ENCODE data around the gene ADAM21. TPM values are rescaled to one million over a fixed set of nuclear protein-coding genes. Genes with fewer than 3 reads are reported as not detected.
"Not testable (repeated sequence)": the region's sequence is repeated elsewhere in the genome, so short reads cannot be mapped to it uniquely, and the experiment has no call there.

Gene ADAM21
- total and polyA plus RNA-seq, 2 experiments from 2014 or later, result not detected

DNA sequence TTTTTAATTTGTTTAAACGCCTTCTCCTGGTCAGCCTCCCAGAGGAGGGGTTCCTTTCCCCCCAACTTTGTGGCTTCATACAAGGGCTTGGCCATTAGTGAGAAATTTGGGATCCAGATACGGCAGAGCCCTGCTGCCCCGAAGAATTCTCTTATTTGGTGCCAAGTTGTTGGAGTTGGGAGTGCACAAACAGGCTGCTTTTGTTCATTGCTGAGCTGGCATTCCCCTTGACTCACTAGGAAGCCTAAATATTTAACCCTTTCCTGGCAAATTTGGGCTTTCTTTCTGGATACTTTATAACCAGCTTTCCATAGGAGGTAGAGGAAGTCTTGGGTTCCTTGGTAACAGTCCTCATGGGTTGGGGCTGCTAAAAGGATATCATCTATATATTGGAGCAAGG is 10.3 kb upstream of the ADAM21 start:
- H3K36me3 ChIP-seq, result no peaks in the 10 kb centered on the region
- H3K4me1 ChIP-seq (ENCODE audit: low read depth), result no peaks in the 10 kb centered on the region
- H3K27me3 ChIP-seq, result no peaks in the 10 kb centered on the region
- H3K4me3 ChIP-seq, result no peak overlapping the region
- TF ChIP-seq, protein P1, sequence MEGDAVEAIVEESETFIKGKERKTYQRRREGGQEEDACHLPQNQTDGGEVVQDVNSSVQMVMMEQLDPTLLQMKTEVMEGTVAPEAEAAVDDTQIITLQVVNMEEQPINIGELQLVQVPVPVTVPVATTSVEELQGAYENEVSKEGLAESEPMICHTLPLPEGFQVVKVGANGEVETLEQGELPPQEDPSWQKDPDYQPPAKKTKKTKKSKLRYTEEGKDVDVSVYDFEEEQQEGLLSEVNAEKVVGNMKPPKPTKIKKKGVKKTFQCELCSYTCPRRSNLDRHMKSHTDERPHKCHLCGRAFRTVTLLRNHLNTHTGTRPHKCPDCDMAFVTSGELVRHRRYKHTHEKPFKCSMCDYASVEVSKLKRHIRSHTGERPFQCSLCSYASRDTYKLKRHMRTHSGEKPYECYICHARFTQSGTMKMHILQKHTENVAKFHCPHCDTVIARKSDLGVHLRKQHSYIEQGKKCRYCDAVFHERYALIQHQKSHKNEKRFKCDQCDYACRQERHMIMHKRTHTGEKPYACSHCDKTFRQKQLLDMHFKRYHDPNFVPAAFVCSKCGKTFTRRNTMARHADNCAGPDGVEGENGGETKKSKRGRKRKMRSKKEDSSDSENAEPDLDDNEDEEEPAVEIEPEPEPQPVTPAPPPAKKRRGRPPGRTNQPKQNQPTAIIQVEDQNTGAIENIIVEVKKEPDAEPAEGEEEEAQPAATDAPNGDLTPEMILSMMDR (IDR thresholded peaks at IDR 0.05; ENCODE audit: low read depth, low read length), result no peak
- H3K27ac ChIP-seq, result no peak overlapping the region
- no peaks in the 10 kb centered on the region for H3K9me3 ChIP-seq (ENCODE audit: low read depth)
- no peak for DNase-seq (ENCODE audit: low read depth in 1 of 2, low spot score in 1 of 2)

DNA sequence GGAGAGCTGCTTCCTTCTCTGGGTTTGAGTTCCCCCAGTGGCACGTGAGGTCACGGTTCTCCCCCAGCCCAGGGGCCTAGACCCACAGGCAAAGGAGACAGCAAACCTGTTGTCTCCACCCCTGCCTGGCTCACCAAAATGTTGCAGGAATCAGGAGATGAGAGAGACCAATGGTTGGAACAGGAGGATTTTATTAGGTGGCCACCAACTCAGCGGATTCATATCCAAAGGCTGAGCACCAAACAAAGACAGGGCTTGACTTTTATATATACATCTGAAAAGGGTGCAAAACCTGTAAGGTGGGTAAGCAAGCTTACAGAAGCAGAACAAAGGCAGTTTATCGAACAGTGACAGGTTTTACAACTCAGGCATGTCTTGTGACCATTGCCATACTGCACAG is 9.2 kb upstream of the ADAM21 start:
- Histone ChIP-seq H3K9me3 (ENCODE audit: low read depth) (no peaks in the 10 kb centered on the region), H3K36me3 (no peaks in the 10 kb centered on the region), H3K27ac (no peak overlapping the region), H3K4me1 (ENCODE audit: low read depth) (no peaks in the 10 kb centered on the region), H3K27me3 (no peaks in the 10 kb centered on the region), H3K4me3 (no peak overlapping the region)
- peak in 1 of 2 donors; percentile 6 for DNase-seq (ENCODE audit: low read depth in 1 of 2, low spot score in 1 of 2)
- TF ChIP-seq, protein P1 (IDR thresholded peaks at IDR 0.05; ENCODE audit: low read depth, low read length), result no peak

DNA sequence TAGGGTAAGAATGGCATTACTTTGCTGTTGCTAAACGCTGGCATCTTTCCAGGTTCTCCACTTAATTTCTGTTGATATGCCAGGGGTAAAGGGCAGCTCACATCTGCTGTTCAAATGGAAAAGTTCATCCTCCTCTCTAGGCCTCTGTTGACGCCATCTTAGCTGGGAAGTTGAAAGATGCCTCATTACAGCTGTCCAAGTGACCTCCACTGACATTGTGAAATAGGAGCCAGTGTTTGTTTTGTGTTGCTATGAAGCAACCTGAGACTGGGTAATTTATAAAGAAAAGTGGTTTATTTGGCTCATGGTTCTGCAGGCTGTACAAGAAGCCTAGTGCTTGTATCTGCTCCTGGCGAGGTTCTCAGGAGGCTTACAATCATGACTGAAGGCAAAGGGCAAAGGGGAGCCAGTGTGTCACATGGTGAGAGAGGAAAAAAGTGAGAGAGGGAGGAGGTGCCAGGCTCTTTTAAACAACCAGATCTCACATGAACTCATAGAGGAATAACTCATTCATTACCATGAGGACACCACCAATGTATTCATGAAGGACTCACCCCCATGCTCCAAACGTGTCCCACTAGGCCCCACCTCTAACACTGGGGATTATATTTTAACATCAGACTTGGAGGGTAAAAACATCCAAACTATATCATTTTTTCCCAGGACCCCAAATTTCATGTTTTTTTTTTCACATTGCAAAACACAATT is 3.2 kb upstream of the ADAM21 start:
- Histone ChIP-seq H3K36me3 (no peaks in the 10 kb centered on the region), H3K27ac (no peak overlapping the region), H3K4me1 (ENCODE audit: low read depth) (no peaks in the 10 kb centered on the region), H3K4me3 (no peak overlapping the region), H3K9me3 (ENCODE audit: low read depth) (no peaks in the 10 kb centered on the region), H3K27me3 (no peaks in the 10 kb centered on the region)
- DNase-seq (ENCODE audit: low read depth in 1 of 2, low spot score in 1 of 2), result peak in 1 of 2 donors; percentile 40
- TF ChIP-seq, protein P1 (IDR thresholded peaks at IDR 0.05; ENCODE audit: low read depth, low read length), result no peak

DNA sequence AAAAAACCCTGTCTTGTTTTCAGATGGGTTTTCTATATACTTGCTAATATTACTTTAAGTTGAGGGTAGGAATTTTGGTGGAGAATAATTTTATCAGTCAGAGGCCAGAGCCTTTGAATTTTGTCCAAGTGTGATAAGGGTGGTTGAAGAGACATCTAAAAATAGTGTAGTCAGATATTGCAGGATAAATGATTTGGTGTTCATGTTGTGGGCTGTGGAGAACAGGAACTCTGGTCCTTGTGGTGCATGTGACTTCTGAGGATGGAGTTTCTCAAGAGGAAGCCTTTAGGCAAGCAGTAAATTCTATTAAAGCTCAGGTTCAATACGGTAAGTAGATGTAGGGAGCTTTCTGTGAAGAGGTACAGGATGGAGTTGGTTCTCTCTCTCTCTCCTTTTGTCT is 2.8 kb downstream of the ADAM21 start:
- TF ChIP-seq, protein P1 (IDR thresholded peaks at IDR 0.05; ENCODE audit: low read depth, low read length), result no peak
- Histone ChIP-seq H3K27ac (no peak overlapping the region), H3K9me3 (ENCODE audit: low read depth) (no peaks in the 10 kb centered on the region), H3K27me3 (no peaks in the 10 kb centered on the region), H3K36me3 (no peaks in the 10 kb centered on the region), H3K4me3 (no peak overlapping the region), H3K4me1 (ENCODE audit: low read depth) (peaks cover 6% of the 10 kb centered on the region)
- no peak for DNase-seq (ENCODE audit: low read depth in 1 of 2, low spot score in 1 of 2)

DNA sequence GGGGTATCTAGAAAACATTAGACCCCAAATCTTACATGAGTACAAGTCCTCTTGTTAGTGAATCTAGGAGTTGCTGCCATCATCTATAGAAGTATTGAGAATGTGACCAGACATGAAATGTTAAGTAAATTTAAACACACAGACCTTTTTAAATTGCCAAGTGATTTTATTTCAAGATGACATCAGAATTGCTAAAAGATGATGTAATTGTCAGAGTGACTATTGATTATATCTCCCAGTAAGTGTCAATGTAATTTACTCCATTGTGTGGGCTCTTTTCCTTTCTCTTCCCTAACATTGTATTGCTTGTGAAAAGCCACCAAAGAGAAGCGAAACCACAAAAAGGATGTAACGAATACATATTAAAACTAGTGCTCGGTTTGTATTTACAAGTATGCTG is 16.8 kb downstream of the ADAM21 start:
- H3K4me3 ChIP-seq, result no peak overlapping the region
- H3K27me3 ChIP-seq, result no peaks in the 10 kb centered on the region
- no peak overlapping the region for H3K27ac ChIP-seq
- no peaks in the 10 kb centered on the region for H3K4me1 ChIP-seq (ENCODE audit: low read depth)
- no peaks in the 10 kb centered on the region for H3K36me3 ChIP-seq
- H3K9me3 ChIP-seq (ENCODE audit: low read depth), result no peaks in the 10 kb centered on the region
- TF ChIP-seq, protein P1 (IDR thresholded peaks at IDR 0.05; ENCODE audit: low read depth, low read length), result no peak
- no peak for DNase-seq (ENCODE audit: low read depth in 1 of 2, low spot score in 1 of 2)

DNA sequence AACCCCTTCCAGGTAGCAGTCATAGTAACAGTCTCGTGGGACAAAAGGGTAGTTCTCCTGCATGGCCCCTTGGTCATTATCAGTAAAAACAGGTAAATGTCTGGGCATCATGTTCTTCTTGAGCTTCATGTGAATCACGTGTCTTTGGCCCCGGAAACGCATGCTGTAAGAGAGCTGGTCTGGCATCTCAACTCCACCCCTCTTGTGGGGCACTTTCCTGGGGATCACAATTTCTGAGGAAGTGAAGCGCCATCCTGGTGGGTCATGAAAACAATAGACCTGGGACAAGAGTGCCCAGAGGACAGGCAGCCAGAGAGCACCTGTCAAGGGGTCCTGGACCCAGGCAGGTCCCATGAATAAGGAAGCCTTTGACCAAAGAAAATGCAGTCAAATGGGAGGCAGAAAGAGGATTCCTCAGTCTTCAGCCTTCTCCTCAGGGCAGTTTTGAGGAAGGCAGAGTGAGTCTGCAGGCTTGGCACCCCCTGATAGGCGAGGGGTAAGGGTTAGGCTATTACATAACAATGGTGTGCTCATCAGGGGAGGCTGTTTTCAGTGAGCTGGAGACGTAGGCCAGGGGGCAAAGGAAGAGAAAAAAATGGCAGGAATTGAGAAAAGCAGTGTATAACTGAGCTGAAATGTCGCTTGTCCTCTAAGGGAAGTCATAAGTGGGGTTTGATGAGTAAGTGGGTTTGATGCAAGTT is 19.0 kb downstream of the ADAM21 start:
- H3K4me3 ChIP-seq; H3K4me1 ChIP-seq (ENCODE audit: low read depth); H3K9me3 ChIP-seq (ENCODE audit: low read depth); DNase-seq (ENCODE audit: low read depth in 1 of 2, low spot score in 1 of 2); H3K27ac ChIP-seq; H3K36me3 ChIP-seq; H3K27me3 ChIP-seq: not testable (repeated sequence)

All from cardiac muscle cell (in vitro differentiated cells and primary cell).